Midbrain (tissue), 1 donor: ENCODE results near the gene PLA2G2D.

Experiments
- DNase-seq: peaks from one replicate; lab custom pipeline; 2025; lab: John Stamatoyannopoulos, UW

Gene PLA2G2D

DNA sequence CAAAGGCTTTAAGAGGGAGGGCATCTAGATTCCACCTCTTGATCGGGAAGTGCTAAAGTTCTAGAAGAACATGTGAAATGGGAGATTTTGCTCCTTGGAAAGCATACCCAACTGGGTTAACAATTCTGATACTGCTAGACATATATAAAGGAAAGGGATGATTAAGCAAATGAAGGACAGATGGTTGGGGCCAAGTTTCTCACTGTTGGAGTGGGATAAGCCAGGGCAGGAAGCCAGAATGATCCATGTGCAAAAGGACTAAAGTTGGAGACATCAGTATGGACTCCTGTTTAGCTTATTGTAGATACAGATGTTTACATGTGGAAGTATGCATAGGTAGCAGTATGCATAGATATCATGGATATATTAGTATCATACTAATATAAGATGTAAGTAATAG is 32.5 kb downstream of the PLA2G2D start:
- no peak for DNase-seq

DNA sequence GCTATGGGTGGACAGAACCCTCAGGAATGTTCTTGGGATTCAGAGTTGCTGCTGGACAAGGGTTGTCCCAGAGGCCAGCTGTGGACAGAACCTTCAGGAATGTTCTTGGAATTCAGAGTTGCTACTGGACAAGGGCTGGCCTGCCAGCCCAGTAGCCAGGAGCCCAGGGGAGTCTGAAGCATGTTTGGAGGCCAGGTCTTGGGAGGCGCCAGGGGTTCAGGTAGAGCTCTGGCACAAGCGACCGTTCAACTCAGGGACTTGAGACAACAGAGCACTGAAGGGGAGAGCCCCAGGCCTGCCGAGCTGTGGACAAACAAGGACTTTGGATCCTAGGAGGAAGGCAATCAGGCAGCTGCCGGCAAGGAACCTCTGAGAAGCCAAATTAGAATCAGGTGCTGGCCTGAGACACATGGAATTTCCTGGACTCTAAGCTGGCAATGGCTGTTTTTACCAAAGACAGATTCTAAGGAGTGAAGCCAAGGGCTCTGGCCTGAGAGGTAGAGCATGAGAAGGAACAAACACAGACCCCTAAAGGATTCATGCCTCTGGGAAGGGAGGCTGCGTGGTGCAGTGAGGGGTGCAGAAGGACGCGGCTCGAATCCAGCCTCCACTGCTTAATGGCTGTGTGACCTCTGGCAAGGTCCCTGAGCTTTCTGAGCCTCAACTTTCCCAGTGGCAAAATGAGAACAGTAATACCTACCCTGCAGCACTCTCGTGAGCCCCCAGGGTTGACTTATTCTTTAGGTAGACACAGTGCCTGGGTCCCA is 36.0 kb downstream of the PLA2G2D start:
- DNase-seq, result no peak

DNA sequence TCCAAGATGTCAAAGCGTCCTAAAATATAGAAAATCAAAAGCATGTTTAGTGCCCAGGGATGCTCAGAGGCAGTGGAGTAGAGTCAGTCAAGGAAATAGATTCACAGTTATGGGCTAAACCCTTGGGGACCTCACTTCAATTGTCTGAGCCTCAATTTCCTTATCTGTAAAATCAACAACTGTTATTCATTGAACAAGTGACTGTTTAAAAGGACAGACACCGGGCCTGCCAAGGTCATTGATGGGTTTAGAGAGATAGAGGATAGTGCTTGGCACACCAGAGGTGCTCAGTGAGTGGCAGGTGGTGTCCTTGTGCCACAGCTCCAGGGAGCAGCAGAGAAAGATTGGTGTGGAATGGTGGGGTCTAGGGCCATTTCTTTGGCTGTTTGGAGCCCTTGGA is 36.6 kb downstream of the PLA2G2D start:
- no peak for DNase-seq

DNA sequence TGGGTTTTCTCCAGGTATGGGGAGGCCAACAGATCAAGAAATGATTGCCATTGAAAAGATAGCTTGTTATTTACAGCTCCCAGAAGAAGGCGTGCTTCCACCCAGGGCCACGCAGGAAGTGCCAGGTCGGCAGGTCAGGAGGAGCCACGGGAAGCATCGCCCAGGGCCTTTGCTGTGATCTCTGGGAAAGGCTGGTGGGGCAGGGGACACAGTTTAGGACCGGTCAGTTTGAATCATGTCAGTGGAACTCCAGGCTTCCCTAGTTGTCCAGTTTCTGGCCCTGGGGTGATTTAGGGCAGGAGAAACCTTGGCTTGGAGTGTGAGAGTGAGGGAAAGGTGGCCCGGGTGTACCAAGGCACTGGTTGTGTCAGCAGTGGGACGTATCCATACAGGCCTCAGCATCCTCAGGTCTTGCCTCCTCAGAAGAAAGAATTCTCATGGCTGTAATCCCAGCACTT is 38.0 kb downstream of the PLA2G2D start:
- DNase-seq, result no peak

DNA sequence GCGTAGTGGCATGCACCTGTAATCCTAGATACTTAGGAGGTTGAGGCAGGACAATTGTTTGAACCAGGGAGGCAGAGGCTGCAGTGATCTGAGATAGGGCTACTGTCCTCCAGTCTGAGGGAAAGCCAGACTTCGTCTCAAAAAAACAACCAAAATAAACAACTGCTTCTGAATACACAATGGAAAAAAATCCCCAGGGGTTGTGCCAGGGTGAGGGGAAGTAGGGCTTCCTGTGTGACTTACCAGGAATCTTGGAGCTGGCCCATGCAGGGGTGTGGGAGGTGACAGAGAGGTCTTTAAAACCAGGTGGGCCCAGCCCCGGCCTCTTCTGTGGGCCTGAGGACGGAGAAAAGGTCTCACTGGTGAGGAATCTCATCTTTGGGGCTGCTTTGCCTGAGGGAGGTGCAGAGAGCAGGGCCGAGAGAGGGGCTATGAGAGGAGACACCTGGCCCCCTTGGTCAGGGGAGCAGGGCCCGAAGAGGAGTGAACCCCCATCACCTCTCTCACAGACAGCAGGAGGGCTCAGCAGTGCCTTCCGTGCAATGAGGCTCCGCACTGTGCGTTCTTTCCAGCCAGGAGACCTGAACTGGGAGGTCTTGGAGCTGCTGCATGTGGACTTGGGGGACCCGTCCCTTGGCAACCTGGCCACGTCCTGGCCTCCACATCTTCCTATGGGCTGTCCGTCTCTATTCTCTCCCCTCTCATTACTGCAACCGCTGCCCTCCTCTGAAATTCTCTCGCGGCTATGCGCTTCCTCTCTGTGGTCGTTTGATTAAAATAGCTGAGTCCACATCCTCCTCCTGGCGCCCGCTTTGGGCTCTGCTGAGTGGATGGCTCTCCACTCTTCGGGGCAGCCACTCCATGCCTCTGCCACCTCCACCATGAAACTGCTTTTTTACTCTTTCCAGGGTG is 38.6 kb downstream of the PLA2G2D start:
- DNase-seq, result no peak

DNA sequence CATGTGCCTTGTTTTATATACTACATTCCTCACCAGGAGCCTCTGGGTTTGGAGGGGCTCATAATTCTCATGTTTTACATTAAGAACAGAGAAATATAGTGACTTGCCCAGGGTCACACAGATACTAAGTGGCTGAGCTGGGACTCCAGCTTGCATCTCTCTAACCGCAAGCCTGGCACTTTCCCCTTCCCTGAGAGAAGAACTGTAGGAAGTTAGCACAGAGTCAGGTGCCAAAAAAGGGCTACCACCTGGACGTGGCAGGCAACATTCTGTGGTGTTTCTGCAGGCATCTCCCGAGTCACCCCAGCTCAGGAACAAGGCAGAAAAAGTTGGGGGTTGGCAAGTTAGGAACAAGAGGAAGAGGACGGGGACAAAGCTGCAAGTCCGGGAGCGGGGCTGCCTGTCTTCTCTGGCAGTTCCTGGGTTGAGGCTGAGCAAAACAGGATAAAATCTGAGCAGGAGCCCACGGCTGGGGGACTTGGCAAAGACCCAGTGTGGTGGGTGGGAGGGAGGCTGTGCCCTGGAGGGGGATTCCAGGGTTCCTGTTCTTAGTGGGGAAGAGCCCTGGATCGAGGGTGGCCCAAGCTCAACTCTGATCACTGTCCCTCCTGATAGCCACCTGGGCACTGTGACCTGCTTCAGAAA is 39.6 kb downstream of the PLA2G2D start:
- DNase-seq, result no peak

DNA sequence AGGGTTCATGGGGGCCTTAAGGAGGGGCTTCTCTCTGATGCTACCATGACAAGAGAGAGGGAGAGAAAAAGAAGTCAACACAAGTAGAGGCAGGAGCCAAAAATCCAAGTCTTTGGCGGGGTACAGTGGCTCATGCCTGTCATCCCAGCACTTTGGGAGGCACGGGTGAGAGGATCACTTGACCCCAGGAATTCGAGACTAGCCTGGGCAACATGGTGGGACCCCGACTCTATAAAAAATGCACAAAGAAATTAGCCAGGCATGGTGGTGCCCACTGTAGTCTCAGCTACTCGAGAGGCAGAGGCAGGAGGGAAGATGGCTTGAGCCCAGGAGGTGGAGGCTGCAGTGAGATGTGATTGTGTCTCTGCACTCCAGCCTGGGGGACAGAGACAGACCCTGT is 40.6 kb downstream of the PLA2G2D start:
- no peak for DNase-seq

DNA sequence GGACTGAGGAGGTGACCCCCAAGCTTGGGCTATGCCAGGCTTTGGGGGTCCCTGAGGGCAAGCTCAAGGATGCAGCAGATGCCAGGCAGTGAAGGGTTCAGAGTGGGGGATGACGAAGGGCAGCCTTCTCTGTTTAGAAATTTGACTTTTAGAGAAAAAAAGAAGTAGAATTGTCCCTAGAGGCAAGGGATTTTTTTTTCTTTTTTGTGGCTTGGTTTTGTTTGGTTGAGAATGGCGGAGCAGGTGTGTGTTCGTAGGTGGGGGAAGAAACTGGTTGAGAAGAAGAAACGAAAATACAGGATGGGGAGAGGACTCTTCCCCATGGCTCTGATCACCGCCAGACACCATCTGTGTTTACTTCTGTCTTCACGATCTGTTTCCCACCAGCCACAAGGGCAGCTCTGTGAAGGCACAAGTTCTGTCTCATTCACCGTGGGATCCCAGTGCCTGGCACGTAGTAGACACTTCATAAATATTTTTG is 41.1 kb downstream of the PLA2G2D start:
- DNase-seq, result no peak

DNA sequence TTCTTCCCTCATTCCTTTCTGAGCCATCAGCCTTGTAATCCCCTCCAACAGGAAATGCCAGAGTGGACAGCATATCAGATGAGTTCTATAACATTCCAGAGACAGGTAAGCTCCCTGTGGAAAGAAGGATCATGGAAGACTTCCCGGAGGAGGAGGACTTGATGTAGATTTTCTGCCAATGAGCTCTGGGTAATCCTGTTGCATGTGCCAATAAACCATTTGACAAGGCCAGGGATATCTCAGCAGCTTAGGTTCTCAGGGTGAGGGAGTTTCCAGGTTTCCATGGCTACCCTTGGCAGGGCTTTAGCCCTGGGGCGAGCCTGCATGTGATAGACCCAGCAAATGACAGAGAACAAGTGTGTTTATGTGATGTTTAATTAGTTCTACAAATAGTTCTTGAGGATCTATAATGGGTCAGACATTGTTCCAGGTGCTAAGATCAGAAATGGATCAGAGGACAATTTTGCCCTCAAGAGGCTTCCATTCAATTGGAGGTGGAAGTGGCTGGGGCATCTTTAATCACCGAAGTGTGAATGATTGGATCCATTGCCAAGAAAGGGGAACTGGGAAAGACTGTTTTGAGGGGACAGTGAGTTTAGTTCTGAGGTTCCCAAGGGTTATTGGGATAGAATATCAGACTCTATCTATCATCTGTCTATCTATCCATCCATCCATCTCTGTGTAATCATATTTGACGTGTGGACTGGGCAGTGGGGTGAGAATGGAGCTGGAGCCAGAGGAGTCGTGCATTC is 42.5 kb downstream of the PLA2G2D start:
- DNase-seq, result no peak

DNA sequence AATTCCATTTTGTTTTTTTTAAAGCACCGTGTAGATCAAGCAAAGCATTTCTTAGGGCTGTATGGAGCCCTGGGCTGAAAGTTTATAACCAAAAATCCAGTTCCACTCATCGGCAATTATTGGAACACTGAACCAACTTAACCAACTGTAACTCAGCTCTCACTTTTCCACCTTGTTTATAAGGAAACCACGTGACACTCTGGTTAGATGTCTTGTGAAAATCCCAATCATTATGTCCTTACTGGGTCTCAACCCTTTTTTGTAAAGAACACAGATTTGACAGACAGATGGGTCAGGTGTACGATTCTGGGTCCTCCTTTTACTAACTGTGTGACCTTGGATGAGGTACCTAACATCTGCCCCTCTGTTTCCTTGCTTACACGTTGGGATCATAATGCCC is 43.1 kb downstream of the PLA2G2D start:
- no peak for DNase-seq

DNA sequence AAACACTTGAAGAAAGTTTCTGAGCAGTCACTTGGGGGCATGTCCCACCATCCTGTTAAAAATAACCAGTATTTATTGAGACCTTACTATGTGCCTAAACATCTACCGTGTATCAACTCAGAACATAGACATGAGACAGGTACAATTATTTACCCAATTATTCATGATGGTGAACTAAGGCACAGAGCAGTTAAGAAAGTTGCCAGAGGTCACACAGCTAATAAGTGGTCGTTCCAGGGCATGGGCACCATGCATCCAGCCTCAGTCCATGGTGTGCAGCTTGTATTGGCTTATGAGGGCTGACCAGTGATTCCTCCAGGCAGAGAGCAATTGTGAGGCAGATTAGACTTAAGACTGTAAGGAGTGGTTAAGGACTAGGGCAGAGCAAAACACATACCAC is 44.0 kb downstream of the PLA2G2D start:
- no peak for DNase-seq

DNA sequence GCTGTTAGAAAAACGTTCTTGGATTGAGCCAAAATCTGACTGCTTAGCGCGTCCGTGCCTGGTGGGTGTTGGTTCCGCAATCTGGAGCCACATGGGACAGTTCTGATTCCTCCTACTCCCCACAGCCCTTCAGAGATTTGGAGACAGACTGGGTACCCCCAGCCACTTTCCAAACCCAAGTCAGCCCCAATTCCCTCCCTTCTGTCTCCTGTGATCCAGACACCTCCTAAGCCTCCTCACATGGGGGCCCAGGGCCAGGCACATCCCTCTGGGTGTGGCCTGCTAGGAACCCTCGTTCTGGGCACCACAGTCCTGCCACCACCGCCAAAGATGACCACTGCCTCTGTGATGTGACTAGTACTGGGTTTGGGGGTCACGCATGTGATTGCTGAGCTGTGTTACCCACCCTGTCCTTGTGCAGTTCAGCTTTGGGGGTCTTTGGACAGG is 44.6 kb downstream of the PLA2G2D start:
- no peak for DNase-seq

DNA sequence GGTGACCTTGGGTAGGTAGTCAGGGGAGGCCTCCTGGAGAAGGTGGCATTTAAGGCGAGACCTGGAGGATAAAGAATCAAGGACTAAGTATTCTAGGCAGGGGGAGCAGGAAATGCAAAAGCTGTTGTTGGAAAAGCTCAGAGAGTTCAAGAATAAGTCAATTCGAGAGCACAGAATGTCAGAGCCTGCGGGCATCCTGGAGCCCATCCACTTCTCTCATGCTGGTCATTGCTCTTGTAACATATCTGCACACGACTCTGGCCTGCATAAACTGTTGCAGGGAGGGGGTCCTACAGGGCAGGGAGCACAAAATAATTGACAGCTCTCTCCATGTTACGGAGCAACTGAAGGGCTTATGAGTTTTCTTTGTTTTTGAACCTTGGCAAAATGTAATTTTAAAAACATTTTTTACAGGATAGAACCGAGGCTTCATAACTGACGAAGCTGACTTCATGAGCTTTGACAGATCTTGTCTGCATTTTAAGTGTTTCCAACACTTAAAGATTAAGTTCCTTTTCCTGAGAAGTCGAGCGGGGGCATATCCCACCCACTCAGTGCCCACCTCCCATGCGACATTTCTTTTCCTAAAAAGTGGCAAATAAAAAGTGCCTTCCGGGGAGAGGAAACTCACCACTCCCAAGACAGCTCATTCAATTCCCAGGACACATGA is 45.1 kb downstream of the PLA2G2D start:
- no peak for DNase-seq

DNA sequence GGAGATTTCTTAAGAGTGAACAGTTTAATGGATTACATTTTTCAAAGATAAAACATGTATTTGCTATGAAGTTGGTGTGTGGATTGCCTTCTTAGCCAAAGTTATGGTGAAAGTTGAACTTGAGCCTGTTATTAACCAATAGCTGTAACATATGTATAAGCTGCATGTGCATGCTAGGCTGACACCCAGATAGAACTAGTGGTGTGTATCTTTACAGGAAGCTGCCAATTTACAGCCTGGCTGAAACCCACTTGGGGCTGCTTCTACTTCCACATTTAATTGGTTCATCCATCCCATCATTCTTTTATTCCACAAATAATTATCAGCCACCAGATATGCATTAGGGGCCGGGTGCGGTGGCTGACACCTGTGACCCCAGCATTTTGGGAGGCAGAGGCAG is 46.1 kb downstream of the PLA2G2D start:
- DNase-seq, result no peak

DNA sequence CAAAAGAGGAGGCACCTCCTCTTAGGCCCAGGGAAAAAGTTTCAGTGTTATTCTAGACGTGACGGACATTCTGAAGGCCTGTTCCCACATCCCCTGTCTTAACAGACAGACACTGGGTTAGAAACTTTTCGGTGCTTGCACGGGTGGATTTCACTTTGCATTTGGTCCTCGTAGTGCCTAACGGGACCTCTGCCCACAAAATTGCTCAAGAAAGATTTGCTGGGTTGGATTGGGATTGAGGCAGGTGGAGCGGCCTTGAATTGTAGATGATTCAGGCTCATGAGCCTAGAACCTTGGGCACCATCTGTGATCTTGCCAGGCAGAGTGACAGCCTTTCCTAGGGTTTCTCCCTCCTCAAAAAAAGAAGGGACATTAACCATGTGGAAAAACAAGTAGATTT is 46.6 kb downstream of the PLA2G2D start:
- no peak for DNase-seq

DNA sequence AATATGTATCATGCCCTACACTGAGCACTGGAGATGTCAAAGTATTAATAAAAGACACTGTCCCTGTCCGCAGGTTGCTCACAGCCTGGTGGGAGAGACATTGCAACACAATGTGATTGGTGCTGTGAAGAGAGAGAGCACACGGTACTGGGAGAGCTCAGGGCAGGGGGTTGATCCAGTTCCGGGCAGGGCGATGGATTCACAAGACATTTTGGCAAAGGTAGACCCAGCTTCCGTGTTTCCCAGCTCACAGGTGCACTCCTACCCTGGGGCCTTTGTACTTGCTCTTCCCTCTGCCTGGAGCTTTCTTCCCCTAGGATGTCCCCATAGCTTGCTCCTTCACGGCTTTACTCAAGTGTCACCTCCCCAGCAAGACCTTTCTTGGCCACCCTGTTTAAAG is 47.9 kb downstream of the PLA2G2D start:
- DNase-seq, result no peak

DNA sequence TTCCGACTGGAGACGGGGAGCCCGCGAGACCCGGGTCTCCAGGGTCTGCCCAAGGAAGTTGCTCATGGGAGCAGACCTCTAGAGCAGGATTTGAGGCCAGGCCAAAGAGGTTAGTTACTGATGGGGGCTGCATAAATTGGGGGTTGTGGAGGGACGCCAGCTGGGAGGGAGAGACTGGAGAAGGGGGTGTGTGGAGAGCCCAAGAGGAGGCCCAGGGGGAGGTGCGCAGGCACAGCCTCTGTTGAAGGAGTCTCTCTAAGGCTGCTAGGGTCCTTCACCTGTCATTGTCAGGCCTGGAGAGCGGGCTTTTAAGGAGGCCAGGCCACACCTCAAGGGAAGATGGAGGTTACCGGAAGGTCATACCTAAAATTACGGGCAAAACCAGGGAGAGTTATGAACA is 49.0 kb downstream of the PLA2G2D start:
- DNase-seq, result no peak

DNA sequence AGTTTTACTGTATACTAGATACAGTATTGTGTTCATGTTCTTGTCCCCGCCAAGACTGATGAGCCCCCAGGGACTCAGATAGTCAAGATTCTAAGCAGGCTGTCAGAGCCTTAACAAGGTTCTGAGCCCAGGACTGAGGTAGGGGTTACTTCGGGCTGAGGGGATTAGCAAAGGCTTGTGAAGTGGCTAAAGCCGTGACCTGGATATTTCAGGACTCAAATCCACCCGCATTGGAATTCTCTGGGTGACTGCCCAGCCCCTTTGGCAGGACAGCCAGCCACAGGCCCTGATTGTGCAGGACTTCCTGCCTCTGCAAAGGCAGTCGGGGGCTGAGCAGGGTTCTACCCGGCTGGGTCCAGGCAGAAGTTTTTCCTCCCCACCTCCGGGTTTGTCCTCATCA is 49.5 kb downstream of the PLA2G2D start, which contains the start of gene PLA2G5:
Gene PLA2G5, plus strand, starts transcription at position 321 of the 400 bp plus-strand sequence. CDS start 14,637 bp downstream, outside the sequence.
- DNase-seq, result peak; percentile 57

DNA sequence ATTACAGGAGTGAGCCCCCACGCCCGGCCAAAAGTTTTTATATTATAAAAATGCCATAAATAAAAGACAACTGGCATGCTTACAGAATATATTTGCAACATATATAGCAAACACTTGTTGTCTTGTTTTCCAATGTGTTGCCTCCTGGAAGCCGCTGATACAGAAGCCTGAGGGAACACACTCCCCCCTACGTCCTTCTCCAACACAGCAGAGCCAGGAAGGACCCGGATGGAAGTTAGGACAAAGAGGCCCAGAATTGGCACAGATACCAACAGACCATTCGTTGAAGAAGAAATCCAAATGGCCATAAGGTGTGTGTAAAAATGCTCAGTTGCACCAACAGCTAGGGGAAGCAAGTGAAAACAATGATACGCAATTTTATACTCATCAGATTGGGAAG is 50.6 kb downstream of the PLA2G2D start:
- DNase-seq, result no peak

DNA sequence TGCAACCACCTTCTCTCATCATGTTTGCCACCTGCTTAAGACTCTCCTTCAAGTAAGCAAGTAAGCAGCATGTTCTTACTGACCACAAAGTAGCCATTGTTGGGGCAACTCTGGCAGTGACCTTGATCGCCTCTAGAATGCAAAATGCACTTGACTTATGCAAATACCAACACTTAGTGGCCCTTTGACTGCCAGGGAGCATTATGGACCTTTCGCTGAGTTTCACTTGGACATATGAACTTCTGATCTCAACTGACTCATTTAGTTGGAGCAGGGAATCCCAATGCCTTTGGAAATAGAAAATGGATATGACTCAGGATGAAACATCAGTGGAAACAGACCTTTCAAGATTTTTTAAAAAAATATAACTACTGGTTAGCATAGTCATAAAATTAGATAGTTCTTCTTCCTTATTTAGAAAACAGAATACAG is 55.5 kb downstream of the PLA2G2D start:
- DNase-seq, result no peak
